Activated T-cell treated with anti-CD3 and anti-CD28 coated beads for 48 hours (primary cell): Measurements from ENCODE around the gene NUP153.
"Not testable (repeated sequence)": the region's sequence is repeated elsewhere in the genome, so short reads cannot be mapped to it uniquely, and the experiment has no call there.

ENCODE experiments used
- DNase-seq: peaks from one replicate; pipeline ENCODE4 v3.0.0-alpha.2; 2020; ENCODE audit warnings: low read depth

Gene NUP153

DNA sequence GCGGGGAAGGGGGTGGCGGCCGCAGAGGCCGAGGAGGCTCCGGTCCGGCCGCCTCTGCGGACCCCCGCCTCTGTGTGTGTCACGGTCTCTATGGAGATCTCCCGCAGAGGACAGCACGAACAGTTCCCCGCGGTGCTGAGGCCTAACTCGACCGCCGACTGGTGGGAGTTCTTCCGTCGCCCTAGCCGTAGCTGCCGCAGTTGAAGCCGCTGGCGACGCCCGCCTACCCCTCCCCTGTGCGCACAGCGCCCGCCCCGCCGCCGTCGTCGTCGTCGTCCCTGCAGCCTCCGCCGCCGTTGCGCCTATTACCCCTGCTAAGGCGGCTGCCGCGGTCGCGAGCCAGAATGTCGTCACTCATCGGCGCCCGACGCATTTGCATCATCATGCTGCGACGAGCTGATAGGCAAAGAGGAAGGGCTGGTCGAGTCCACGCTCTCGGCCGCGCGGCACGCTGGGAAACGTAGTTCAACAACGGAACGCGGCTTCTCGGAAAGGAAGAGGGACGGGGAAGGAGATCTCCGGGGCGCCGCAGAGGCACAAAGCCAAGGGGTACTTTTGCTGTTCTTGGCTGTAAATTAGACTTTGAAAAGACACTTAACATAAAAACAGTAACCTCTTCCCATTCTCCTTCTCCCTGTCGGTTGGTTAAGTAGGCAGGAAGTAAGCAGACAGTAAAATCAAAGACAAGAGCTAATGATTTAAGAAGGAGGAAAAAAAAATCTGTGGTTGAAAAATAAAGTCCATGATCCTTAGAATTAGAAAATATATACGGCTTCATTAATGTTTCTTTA, at the start of gene NUP153:
NUP153 (minus strand) TSS at position 346 of the 791 bp plus-strand sequence. CDS start 538 bp downstream, outside the sequence.
- peak; percentile 99 for DNase-seq

DNA sequence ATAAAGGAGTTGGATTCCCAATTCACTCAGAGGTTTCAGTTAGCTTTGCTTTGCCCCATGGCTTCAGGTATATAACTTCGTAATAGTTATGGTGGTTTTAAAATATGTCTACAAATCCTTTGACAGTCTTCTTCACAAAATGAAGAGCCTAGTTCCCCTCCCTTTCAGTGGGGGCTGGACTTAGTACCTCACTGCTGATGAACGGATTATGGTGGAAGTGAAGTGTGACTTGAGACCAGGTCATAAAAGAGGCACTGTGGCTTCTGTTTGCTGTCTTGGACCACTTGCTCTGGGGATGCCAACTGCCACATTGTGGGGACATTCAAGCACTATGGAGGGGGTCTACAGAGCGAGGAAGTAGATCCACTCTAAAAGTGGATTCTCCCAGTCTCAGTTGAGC, 47.5 kb upstream of the NUP153 start:
- DNase-seq = no peak

DNA sequence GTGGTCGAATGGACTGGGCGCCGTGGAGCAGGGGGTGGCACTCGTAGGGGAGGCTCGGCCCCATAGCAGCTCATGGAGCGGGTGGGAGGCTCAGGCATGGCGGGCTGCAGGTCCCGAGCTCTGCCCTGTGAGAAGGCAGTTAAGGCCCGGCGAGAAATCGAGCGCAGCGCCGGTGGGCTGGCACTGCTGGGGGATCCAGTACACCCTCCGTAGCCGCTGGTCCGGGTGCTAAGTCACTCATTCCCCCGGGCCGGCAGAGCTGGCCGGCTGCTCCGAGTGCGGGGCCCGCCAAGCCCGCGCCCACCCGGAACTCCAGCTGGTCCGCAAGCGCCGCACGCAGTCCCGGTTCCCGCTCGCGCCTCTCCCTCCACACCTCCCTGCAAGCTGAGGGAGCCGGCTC, 38.6 kb upstream of the NUP153 start:
- DNase-seq = not testable (repeated sequence)

DNA sequence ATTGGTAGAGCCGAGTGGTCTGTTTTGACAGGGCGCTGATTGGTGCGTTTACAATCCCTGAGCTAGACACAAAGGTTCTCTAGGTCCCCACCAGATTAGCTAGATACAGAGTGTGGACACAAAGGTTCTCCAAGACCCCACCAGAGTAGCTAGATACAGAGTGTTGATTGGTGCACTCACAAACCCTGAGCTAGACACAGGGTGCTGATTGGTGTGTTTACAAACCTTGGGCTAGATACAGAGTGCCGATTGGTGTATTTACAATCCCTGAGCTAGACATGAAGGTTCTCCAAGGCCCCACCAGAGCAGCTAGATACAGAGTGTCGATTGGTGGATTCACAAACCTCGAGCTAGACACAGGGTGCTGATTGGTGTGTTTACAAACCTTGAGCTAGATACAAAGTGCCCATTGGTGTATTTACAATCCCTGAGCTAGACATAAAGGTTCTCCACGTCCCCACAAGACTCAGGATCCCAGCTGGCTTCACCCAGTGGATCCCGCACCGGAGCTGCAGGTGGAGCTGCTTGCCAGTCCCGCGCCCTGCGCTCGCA, 38.1 kb upstream of the NUP153 start:
- not testable (repeated sequence) for DNase-seq

DNA sequence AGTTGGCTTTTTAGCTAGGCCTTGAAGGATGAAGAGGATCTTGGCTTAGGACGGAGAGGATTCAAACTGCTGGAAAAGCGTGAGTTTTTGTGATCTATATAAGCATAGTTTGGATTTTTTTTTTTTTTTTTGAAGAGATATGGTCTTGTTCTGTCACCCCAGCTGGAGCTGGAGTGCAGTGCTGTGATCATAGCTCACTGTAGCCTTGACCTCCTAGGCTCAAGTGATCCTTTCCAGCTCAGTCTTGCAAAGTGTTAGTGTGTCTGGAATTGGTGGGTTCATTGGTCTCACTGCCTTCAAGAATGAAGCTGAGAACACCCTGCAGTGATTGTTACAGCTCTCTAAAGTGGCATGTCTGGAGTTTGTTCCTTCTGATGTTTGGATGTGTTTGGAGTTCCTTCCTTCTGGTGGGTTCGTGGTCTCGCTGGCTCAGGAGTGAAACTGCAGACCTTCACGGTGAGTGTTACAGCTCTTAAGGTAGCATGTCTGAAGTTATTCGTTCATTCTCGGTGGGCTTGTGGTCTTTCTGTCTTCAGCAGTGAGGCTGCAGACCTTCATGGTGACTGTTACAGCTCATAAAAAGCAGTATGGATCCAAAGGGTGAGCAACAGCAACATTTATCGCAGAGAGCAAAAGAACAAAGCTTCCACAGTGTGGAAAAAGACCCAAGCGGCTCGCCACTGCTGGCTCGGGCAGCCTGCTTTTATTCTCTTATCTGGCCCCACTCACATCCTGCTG, 37.5 kb upstream of the NUP153 start:
- no peak for DNase-seq

DNA sequence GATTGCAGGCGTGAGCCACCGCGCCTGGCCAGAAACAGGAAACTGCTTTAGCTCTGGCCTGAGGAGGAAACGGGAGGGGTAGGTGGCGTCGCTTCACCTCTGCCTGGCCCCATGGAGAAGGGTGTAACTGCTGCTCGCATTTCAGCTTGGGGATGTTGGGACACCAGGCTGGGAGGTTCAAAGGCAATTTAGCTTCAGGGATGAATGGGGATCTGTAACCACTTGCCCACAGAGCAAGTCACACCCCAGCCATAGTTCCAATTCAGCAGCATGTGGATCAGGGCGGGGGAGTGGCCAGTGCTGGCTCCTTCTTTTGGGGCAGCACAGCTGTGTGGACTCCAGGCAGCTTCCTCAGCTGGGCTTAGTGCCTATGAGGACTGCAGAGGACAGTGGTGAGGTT, 34.8 kb upstream of the NUP153 start:
- DNase-seq = no peak

DNA sequence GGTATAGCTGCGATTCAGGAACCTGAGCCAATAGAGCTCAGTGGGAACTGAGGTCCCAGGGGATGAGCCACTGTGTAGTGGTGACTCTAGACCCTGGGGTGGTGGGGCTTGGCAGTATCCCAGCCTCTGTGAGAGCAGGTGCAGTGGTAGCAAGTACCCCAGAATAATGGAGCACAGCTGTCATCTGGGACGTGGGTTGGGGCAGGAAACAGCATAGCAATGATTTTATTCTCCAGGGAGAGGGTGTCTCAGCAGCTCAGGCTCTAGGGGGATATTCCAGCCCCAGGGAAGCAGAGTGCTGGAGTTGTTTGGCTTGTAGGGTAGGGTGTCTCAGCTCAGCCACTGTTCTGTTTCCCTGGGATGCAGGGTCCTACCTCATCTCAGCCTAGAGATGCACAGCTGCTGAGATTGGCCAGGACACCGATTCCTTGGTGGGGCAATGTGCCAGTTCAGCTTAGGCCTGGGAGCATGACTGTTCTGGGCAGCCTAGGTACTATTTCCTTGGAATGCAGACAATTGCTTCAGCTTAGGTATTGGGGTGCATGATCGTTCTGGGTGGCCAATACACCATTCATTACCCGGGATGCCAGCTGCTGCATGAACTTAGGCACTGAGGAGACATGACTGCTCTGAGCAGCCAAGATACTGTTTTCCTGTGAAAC, 34.0 kb upstream of the NUP153 start:
- no peak for DNase-seq

DNA sequence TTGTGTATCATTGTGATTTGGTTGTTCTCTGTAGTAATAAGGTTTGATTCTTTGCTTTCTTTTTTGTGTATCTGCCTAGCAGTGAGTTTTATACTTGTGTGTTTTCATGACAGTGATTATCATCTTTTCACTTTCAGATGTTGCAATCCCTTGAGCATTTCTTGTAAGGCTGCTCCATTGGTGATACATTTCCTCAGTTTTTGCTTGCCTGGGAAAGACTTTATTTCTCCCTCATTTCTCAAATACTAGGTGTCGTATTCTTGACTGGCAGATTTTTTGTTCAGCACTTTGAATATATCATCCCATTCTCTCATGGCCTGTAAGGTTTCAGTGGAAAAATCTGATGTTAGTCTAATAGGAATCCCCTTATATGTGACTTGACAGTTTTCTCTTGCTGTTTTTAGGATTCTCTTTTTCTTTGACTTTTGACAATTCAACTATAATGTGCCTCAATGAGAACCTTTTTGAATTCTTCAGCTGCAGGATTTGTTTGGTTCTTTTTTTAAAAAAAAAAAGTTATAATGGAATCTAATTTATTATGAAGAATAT, 31.1 kb upstream of the NUP153 start:
- DNase-seq = no peak

DNA sequence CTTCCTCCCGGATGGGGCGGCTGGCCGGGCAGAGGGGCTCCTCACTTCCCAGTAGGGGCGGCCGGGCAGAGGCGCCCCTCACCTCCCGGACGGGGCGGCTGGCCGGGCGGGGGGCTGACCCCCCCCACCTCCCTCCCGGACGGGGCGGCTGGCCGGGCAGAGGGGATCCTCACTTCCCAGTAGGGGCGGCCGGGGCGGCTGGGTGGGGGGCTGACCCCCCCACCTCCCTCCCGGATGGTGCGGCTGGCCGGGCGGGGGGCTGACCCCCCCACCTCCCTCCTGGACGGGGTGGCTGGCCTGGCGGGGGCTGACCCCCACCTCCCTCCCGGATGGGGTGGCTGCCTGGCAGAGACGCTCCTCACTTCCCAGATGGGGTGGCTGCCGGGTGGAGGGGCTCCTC, 28.6 kb upstream of the NUP153 start:
- not testable (repeated sequence) for DNase-seq

DNA sequence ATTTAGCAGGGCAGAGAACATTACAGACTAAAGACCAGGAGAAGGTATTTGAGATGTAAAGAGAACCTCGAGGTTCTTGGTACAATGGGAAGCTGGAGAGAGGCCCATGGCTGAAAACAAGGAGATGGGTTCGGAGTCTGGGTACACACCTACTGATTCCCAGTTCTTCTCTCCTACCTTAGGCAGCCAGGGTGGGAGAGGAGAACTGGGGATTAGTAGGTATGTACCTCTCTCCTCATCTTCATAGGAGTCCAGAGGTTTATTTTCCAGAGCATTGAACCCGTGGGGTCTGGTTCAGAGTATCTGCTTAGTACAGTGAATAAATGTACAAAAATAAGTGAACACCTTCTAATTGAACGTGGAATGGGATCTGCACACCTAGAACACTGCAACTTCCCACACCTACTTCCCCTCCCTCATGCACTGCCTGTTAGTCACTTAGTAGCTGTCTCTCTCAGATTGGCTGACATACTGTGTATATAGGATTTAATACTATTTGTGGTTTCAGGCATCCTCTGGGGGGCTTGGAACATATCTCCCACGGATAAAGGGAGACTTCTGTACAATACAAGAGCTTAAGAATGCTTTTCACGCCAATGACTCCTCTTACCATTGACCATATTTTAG, 23.5 kb upstream of the NUP153 start:
- DNase-seq = no peak

DNA sequence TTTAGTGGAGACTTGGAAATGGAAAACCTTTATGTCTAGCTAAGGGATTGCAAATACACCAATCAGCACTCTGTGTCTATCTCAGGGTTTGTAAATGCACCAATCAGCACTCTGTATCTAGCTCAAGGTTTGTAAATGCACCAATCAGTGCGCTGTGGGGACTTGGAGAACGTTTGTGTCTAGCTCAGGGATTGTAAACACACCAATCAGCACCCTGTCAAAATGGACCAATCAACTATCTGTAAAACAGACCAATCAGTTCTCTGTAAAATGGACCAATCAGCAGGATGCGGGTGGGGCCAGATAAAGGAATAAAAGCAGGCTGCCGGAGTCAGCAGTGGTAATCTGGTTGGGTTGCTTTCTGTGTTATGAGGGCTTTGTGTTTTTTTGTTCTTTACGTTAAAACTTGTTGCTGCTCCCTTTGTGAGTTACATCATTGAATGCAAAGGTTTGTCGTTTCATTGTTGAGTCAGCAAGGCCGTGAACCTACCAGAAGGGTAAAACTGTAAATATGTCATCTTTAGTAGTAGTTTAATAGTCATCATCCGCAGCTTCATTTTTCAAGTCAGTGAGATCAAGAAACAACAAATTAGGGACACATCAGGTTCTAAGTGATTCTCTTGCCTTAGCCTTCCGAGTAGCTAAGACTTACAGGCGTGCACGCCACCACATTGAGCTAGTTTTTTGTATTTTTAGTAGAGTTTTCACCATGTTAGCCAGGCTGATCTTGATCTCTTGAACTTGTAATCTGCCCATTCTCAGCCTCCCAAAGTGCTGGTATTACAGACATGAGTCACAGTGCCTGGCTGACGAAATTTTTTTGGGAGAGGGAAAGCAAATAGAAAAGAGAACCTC, 22.7 kb upstream of the NUP153 start:
- no peak for DNase-seq

DNA sequence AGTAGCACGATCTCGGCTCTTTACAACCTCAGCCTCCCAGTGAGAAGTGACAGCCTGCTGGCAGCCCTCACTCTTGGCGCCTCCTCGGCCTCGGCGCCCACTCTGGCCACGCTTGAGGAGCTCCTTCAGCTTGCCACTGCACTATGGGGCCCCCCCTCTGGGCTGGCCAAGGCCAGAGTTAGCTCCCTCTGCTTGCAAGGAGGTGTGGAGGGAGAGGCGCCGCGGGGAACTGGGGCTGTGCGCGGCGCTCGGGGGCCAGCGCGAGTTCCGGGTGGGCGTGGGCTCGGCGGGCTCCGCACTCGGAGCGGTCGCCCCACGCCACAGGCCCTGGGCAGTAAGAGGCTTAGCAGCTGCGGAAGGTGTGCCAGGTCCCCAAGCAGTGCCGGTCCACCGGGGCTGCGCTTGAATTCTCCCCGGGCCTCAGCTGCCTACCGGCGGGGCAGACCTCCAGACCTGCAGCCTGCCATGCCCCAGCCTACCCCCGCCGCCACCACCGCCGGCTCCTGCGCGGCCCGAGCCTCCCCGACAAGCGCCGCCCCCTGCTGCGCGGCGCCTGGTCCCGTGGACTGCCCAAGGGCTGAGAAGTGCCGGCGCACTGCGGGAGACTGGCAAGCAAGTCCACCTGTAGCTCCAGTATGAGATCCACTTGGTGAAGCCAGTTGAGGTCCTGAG, 22.0 kb upstream of the NUP153 start:
- DNase-seq = no peak

DNA sequence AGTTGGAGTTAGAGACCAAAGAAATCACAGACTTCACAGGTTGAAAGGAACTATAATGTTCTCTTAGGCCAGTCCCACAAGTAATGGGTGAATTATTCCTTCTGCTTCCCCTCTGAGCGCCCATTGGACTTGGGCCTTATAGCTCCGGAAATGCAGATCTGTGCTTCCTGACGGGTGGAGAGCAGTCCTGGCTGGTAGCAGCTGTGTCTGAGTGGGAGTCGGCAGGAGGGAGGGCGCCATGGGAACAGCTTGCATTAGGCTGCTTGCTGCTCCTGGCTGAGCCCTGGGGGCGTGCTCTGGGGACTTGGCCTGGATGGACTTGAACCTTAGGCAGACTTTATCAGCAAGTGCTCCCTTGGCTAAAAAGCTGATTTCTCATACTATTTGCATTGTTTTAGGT, 18.4 kb upstream of the NUP153 start:
- DNase-seq = no peak

DNA sequence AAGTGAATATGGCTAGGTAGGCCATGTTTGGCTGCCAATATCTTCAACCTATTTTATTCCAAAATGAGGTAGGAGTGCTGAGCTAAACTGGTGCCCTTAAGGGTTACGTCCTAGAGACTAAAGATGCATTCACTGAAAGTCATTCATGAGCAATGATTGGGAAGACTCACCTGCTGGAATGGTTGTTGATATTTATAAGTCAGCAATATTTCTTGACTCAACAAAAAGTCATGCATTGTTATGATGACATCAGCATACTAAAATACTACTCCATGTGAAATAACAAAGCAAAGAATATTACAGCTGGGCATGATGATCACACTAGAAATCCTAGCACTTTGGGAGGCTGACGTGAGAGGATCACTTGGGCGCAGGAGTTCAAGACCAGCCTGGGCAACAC, 17.6 kb upstream of the NUP153 start:
- DNase-seq = no peak

DNA sequence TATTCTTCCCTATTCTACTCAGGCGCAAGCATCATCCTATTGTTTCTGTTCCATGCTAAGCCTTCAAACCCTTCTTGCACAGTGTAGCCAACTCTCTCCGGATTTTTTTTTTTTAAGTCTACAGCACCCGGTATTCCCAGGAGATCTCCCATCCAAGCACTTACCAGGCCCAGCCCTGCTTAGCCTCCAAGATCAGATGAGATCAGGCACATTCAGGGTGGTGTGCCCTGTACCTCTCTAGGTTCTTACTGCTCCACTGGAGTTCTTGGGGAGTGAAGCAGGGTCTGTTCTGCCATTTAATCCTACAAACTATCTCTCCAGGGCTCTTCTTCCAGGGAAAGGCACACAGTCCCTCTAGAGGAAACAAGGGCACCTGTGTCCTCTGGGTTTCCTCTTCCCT, 14.9 kb upstream of the NUP153 start:
- DNase-seq = no peak

DNA sequence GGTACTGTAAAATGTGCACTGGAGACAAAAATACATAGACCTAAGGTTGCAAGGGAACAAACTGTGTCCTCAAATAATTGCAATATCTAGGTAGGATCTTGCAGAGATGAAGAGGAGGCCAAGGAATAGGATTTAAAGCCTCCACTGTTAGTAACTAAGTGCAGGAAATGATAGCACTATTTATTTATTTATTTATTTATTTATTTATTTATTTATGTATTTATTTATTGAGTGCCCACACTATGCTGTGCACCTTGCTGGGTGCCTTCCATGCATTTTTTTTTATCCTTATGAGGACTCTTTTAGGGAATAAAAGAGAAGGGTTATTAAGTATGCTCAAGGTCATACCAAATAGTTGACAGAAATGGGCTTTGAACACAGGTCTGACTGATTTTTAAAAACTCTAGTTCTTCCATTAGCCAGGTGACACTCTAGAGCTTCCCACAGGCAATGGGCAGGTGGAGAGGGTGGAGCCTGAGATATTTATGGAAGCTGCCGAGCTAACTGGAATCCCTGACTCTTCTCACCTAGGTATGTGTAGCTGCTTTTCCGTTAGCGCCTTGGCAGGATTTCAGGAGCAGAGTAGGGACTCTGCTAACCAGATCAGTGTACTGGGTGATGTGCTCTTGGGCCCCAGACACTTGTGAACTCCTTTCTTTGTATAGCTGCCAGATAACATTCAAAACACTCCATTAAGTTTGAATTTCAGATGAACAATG, 12.8 kb upstream of the NUP153 start:
- DNase-seq = no peak

DNA sequence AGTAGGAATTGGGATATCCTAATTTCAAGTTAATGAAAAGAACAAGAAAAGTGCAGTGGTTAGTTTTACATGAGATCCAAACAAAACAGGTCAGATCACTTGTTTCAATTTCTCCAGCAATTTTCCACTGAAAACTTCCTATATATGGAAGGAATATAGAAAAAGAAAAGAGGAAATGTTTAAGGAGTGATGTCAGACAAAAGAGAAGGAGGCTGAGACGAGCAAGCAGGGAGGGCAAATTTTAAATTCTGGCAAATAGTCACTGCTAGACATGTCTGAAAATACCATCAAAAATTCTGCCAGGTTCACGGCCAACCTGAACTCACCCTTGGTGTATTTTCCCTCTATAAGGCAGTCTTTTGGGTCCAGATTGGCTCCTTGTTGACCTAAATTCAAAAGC, 9.5 kb upstream of the NUP153 start:
- DNase-seq = no peak

DNA sequence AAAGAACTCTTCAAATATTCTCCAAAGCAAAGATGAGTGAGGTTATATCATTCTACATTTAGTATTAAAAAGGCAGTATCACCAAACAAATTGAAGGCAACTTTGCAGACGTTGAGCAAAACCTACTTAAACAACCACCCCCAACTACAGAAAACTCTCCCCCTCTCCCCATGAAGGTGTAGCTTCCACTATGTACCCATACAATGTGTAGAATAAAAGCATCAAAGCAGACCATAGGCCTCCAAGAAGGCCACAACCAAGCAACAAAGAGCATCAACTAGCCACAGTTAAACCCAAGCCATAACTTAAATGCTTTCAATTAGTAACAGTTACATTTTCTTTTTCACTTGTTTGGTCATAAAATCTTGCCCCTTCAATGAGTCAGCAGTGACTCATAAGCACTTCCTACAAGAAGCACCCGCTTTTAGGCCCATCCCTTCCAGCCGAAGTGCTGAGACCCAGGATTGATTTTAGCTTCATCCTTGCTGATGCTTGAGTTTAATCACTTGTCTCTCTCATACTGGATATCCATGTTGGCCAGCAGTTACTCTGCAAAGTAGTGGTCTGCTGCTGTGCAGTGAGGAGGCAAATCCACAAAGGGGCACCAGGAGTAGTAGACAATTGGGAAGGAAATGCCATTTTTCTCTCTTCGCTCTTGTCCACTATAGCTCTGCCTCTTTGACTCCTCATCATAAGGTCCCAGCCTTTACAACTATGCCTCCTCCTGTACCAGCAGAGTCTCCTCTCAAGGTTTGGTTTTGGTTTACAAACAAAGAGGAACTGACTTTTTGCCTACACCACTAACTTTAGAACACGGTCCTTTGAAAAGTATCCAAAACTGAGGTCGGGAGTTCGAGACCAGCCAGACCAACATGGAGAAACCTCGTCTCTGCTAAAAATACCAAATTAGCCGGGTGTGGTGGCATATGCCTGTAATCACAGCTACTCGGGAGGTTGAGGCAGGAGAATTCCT, 8.4 kb upstream of the NUP153 start:
- DNase-seq = no peak

DNA sequence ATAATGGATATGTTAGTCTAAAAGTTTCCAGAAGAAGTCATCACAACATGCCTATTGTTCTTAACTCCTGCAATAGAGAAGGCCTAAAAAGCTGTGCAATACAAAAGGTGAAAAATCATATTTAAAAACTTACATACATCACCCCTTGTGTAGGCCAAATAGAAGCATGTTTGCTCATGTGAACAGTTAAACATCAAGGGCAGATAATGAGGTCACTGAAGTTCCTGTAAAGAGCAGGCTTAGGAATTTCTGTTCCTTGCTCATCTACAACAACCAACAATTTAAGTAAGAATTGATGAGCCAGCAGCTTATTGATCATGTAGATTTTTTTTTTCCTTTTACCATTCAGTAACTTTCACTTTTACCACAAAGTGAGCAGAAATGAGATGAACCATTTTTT, 7.5 kb upstream of the NUP153 start:
- DNase-seq = no peak
